Measurements from ENCODE around the gene ATP8A2.

DNA sequence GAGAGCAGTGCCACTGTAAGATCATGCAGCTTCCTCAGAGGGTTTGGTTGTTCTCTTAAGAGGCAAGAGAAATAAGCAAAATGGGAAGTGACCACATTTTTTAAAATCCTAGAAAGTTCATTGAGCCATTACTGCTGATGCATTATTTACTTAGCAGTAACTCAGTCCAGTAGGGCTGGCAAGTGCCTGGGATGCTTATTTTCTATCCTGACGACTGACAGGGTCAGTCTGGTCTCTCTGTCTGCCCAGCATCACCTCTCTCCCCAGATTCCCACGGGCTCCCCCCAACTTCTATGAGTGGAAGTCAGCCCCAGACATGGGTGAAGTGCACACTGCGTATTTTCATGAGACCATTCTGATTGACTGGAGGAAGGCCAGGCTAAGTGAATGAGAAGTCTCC lies 669.7 kb downstream of the ATP8A2 start:
- TF ChIP-seq, protein P1, sequence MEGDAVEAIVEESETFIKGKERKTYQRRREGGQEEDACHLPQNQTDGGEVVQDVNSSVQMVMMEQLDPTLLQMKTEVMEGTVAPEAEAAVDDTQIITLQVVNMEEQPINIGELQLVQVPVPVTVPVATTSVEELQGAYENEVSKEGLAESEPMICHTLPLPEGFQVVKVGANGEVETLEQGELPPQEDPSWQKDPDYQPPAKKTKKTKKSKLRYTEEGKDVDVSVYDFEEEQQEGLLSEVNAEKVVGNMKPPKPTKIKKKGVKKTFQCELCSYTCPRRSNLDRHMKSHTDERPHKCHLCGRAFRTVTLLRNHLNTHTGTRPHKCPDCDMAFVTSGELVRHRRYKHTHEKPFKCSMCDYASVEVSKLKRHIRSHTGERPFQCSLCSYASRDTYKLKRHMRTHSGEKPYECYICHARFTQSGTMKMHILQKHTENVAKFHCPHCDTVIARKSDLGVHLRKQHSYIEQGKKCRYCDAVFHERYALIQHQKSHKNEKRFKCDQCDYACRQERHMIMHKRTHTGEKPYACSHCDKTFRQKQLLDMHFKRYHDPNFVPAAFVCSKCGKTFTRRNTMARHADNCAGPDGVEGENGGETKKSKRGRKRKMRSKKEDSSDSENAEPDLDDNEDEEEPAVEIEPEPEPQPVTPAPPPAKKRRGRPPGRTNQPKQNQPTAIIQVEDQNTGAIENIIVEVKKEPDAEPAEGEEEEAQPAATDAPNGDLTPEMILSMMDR (conservative IDR thresholded peaks at IDR 0.05), result no peak
- TF ChIP-seq EZH2 (IDR thresholded peaks at IDR 0.05; ENCODE audit: low read depth), result no peak
